Jurkat, Clone E6-1 (cell line): ENCODE data around the gene AP3B2.

Source experiments
- DNase-seq: peaks from one replicate; pipeline ENCODE4 v3.0.0-alpha.2; 2011; ENCODE audit warnings: low read depth, low spot score
- H3K4me3 ChIP-seq: 2 replicates; pipeline ENCODE4 v1.5.1; 2011; ENCODE audit warnings: mild to moderate bottlenecking, low read length, control low read depth, moderate library complexity

The AP3B2 gene

DNA sequence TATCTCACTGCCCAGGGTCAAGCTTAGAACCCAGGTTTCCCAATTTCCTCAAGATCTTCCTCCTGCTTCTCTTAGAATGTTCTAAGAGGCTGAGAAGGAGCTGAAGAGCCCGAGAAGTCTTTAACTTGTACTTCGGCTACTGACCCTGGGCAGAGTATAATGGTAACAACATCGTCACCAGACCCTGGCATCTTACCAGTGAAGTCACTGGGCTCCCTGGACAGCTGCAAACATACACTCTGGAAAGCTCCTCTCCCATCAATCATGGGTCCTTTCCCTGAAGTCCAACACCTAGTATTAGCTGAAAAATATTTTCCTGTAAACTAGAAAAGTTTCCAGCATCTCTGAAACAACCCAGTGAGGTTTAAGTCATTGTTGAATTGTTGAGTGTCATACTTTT is 85.2 kb downstream of the AP3B2 start:
- no peak overlapping the region for H3K4me3 ChIP-seq
- DNase-seq = no peak

DNA sequence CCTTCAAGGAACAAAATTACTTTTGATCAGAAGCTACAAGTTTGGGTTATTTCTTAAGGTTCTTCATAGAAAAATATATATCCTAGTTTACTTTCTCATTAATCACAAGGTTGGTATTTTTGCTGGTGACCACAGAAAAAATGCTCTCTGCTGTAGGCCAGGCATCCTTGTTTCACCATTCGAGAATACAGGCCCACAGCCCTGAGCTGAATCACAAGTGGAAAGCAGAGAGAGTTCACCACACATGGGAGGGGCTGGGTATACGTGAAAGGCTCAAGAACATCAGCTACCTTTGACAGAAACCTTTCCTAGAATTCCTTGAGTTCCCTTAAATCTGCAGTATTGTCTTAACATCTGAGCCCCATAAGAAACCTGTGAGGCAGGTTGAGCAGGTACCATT is 85.7 kb downstream of the AP3B2 start:
- no peak for DNase-seq
- H3K4me3 ChIP-seq = no peak overlapping the region

DNA sequence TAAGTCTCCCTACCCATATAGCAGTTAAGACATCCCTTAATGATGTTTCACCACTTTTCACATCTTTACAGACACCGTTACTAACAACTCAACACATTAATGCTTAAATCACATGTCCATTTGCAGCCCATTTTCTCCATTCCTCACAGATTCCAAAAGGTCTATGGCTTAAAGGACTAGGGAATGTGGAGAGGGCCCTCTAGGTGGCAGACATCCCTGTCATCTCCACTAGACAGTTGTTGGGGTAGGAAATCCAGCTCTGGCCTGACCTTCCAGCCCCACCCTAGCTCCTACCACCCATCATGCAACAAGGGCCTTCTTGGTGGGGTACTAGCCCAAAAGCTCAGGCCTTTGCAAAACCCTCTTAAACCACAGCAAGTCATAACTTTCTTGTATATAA is 87.7 kb downstream of the AP3B2 start:
- DNase-seq = no peak

DNA sequence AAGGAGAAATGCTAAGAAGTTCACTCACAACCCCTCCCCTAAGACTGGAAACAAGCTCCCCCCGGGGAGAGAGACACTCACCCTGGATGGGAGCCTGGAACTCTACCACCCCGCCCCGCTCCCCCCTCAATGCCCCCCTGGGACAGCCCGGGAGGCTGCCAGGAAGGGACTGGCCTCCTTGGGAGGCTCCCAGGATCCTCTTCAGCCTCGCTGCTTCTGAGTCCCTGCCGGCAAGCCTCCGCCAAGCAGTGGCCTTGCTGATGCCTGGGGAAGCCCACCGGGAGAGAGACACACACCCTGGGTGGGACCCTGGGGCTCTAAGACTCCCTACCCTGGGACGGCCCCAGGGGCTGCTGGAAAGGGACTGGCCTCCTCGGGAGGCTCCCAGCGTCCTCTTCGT is 95.9 kb downstream of the AP3B2 start:
- DNase-seq = no peak
- no peak overlapping the region for H3K4me3 ChIP-seq

More for the DNA sequence above, 87.7 kb downstream of the AP3B2 start:
- H3K4me3 ChIP-seq = no peak overlapping the region

DNA sequence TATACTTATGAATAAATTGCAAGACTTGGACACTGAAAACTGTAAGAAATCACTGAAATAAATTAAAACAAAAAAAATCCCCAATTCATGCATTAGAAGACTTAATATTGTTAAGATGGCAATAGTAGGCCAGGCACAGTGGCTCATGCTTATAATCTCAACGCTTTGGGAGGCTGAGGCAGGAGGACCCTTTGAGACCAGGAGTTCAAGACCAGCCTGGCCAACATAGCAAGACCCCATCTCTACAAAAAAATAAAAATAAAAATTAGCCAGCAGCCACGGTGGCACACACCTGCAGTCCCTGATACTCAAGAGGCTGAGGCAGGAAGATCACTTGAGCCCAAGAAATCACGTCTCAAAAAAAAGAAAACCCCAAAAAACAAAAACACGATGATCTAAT is 98.3 kb downstream of the AP3B2 start:
- H3K4me3 ChIP-seq = no peak overlapping the region
- DNase-seq = no peak
